ENCODE results near the gene MIPOL1. TPM values are rescaled to one million over a fixed set of nuclear protein-coding genes. Genes with fewer than 3 reads are reported as not detected.
"Not testable (repeated sequence)": the region's sequence is repeated elsewhere in the genome, so short reads cannot be mapped to it uniquely, and the experiment has no call there.

Gene MIPOL1
- total RNA-seq, 1 experiment from 2014 or later = 15.4 TPM

GRCh38 chr14:37457334-37457733 is 259.6 kb downstream of the MIPOL1 start:
- RAD21 ChIA-PET (ENCODE audit: low non-redundant PET in 1 of 2, low total read pairs in 2 of 2, uncharacterized antibody in 2 of 2, unreplicated experiment in 2 of 2) = no interaction called here
- TF ChIP-seq EGR1 (IDR thresholded peaks at IDR 0.05; ENCODE audit: low read depth) (no peak), POLR2A (IDR thresholded peaks at IDR 0.05; ENCODE audit: borderline replicate concordance, extremely low read depth, insufficient read depth, insufficient read length) (no peak), POLR2AphosphoS5 (IDR thresholded peaks at IDR 0.05; ENCODE audit: low read depth, low read length) (no peak), JUND (IDR thresholded peaks at IDR 0.05) (no peak), SRF (IDR thresholded peaks at IDR 0.05; ENCODE audit: low read depth) (no peak)
- Histone ChIP-seq H3K9me3 (ENCODE audit: control insufficient read depth in 1 of 2, insufficient read depth in 1 of 2, low read depth in 1 of 2, low read length in 2 of 2) (no peaks in the 10 kb centered on the region), H4K20me1 (ENCODE audit: insufficient read depth) (no peaks in the 10 kb centered on the region), H3K36me3 (ENCODE audit: control insufficient read depth in 1 of 2, insufficient read depth in 2 of 2, low read length in 2 of 2) (no peaks in the 10 kb centered on the region), H3K9me2 (ENCODE audit: insufficient read depth) (no peaks in the 10 kb centered on the region), H2AFZ (ENCODE audit: low read depth, low read length, poor library complexity, severe bottlenecking) (no peak overlapping the region), H3K27ac (ENCODE audit: low read depth, low read length) (no peak overlapping the region), H3K79me2 (ENCODE audit: insufficient read depth, low read length) (no peaks in the 10 kb centered on the region), H3K4me3 (replicated peaks in 1 of 2; ENCODE audit: low read depth in 1 of 2, low read length in 2 of 2) (no peak overlapping the region), H3K27me3 (ENCODE audit: insufficient read depth, low read length) (no peaks in the 10 kb centered on the region), H3K4me2 (ENCODE audit: low read length) (no peak overlapping the region), H3K9ac (ENCODE audit: low read length) (no peak overlapping the region), H3K4me1 (ENCODE audit: control insufficient read depth in 1 of 2, insufficient read depth in 2 of 2, low read length in 2 of 2) (no peaks in the 10 kb centered on the region)
- BruUV-seq (replicated peaks) = no TSS peak
- intact Hi-C loops (cut with micrococcal nuclease) = no loop called here
- CTCF ChIA-PET = no interaction called here
- POLR2A ChIA-PET = no interaction called here
- no peak for ATAC-seq
- no peak for DNase-seq (ENCODE audit: low read depth, low spot score)

- POLR2A ChIA-PET; H4K20me1 ChIP-seq (ENCODE audit: insufficient read depth); H3K9me3 ChIP-seq (ENCODE audit: control insufficient read depth in 1 of 2, insufficient read depth in 1 of 2, low read depth in 1 of 2, low read length in 2 of 2); ATAC-seq; H3K79me2 ChIP-seq (ENCODE audit: insufficient read depth, low read length); H3K36me3 ChIP-seq (ENCODE audit: control insufficient read depth in 1 of 2, insufficient read depth in 2 of 2, low read length in 2 of 2); H2AFZ ChIP-seq (ENCODE audit: low read depth, low read length, poor library complexity, severe bottlenecking); intact Hi-C loops (cut with micrococcal nuclease); H3K9me2 ChIP-seq (ENCODE audit: insufficient read depth); H3K27me3 ChIP-seq (ENCODE audit: insufficient read depth, low read length); H3K4me3 ChIP-seq (replicated peaks in 1 of 2; ENCODE audit: low read depth in 1 of 2, low read length in 2 of 2); H3K4me1 ChIP-seq (ENCODE audit: control insufficient read depth in 1 of 2, insufficient read depth in 2 of 2, low read length in 2 of 2); H3K27ac ChIP-seq (ENCODE audit: low read depth, low read length); BruUV-seq (replicated peaks); RAD21 ChIA-PET (ENCODE audit: low non-redundant PET in 1 of 2, low total read pairs in 2 of 2, uncharacterized antibody in 2 of 2, unreplicated experiment in 2 of 2); H3K4me2 ChIP-seq (ENCODE audit: low read length); DNase-seq (ENCODE audit: low read depth, low spot score); CTCF ChIA-PET; H3K9ac ChIP-seq (ENCODE audit: low read length): not testable (repeated sequence)
Measured at GRCh38 chr14:37462426-37462825, 264.7 kb downstream of the MIPOL1 start.

Data from HCT116 (cell line).